HepG2 (cell line): ENCODE data around the gene IQCE.

Experiments
- FOSL2 ChIP-seq: sonication (generic); formaldehyde crosslinking; IDR thresholded peaks from 2 replicates; pipeline ENCODE4 v1.4.0; 2020; ENCODE audit warnings: missing genetic modification reagents
- FOXP4 ChIP-seq: sonication (generic); formaldehyde crosslinking; IDR thresholded peaks from 2 replicates; pipeline ENCODE4 v1.4.0; 2020; ENCODE audit warnings: missing genetic modification reagents
- HMG20A ChIP-seq: IDR thresholded peaks from 2 replicates; pipeline ENCODE4 v1.6.1; 2016; ENCODE audit warnings: borderline replicate concordance
- KLF6 ChIP-seq: IDR thresholded peaks from 2 replicates; pipeline ENCODE4 v1.8.0; 2016; ENCODE audit warnings: missing biosample characterization, missing genetic modification reagents
- KLF9 ChIP-seq: IDR thresholded peaks from 2 replicates; pipeline ENCODE4 v1.6.1; 2016; ENCODE audit warnings: low read depth
- PHB2 ChIP-seq: fragments of 450-650 bp; IDR thresholded peaks from 2 replicates; pipeline ENCODE4 v1.6.1; 2018; ENCODE audit not compliant: partially characterized antibody
- SRSF9 ChIP-seq: fragments of 200-400 bp; formaldehyde crosslinking; IDR thresholded peaks from 2 replicates; pipeline ENCODE4 v1.6.1; 2018; ENCODE audit warnings: borderline replicate concordance, mild to moderate bottlenecking, low read depth, low read length; ENCODE audit not compliant: insufficient read depth, poor library complexity, severe bottlenecking
- ZKSCAN5 ChIP-seq: sonication (generic); formaldehyde crosslinking; IDR thresholded peaks from 2 replicates; pipeline ENCODE4 v1.5.1; 2020; ENCODE audit warnings: mild to moderate bottlenecking, missing genetic modification reagents
- ZNF446 ChIP-seq: sonication (generic); formaldehyde crosslinking; IDR thresholded peaks from 2 replicates; pipeline ENCODE4 v1.5.0; 2020; ENCODE audit warnings: mild to moderate bottlenecking, missing genetic modification reagents
- TF ChIP-seq, protein P1 (sequence below): sonication (generic); formaldehyde crosslinking; IDR thresholded peaks from 2 replicates; pipeline ENCODE4 v1.5.0; 2020; ENCODE audit warnings: mild to moderate bottlenecking, missing genetic modification reagents, moderate library complexity
- TF ChIP-seq, protein P2 (sequence below): sonication (generic); formaldehyde crosslinking; IDR thresholded peaks from 2 replicates; pipeline ENCODE4 v1.9.0; 2021; ENCODE audit warnings: missing genetic modification reagents, borderline replicate concordance

DNA sequence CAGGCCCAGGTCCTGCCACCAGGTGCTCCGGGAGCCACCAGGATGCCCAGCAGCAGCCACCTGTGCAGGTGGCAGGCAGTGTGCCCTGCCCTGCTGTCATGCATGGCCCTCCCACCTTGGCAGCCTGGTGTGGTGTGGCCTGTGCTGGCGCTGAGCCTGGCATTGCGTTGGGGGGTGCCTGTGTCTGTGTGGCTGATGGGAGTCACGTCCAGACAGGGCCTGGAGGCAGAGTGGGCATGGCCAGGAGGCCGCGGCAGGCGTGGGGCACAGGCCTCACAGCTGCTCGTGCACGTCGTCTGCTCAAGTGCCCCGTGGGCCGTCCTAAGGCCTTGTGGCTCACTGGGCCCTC, 81.7 kb downstream of the IQCE start:
- TF ChIP-seq PHB2 (no peak), SRSF9 (no peak), FOSL2 (CRISPR knock-in tag) (no peak), FOXP4 (CRISPR knock-in tag) (no peak), HMG20A (CRISPR knock-in tag) (no peak), ZKSCAN5 (no peak), KLF6 (CRISPR knock-in tag) (no peak), ZNF446 (CRISPR knock-in tag) (no peak), KLF9 (CRISPR knock-in tag) (no peak)
- TF ChIP-seq, protein P1, sequence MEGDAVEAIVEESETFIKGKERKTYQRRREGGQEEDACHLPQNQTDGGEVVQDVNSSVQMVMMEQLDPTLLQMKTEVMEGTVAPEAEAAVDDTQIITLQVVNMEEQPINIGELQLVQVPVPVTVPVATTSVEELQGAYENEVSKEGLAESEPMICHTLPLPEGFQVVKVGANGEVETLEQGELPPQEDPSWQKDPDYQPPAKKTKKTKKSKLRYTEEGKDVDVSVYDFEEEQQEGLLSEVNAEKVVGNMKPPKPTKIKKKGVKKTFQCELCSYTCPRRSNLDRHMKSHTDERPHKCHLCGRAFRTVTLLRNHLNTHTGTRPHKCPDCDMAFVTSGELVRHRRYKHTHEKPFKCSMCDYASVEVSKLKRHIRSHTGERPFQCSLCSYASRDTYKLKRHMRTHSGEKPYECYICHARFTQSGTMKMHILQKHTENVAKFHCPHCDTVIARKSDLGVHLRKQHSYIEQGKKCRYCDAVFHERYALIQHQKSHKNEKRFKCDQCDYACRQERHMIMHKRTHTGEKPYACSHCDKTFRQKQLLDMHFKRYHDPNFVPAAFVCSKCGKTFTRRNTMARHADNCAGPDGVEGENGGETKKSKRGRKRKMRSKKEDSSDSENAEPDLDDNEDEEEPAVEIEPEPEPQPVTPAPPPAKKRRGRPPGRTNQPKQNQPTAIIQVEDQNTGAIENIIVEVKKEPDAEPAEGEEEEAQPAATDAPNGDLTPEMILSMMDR (CRISPR knock-in tag) = no peak
- TF ChIP-seq, protein P2, sequence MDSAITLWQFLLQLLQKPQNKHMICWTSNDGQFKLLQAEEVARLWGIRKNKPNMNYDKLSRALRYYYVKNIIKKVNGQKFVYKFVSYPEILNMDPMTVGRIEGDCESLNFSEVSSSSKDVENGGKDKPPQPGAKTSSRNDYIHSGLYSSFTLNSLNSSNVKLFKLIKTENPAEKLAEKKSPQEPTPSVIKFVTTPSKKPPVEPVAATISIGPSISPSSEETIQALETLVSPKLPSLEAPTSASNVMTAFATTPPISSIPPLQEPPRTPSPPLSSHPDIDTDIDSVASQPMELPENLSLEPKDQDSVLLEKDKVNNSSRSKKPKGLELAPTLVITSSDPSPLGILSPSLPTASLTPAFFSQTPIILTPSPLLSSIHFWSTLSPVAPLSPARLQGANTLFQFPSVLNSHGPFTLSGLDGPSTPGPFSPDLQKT (CRISPR knock-in tag) = no peak
